Raji (cell line): ENCODE data around the gene ZNF32.

Experiments used
- POLR2A ChIP-seq: IDR thresholded peaks from 2 replicates; pipeline ENCODE4 v1.6.1; 2011; ENCODE audit warnings: low read depth, low read length, control low read depth; ENCODE audit not compliant: insufficient read depth

Gene ZNF32

GRCh38 chr10:43666552-43666951, 17.9 kb upstream of the ZNF32 start:
- no peak for TF ChIP-seq POLR2A

GRCh38 chr10:43665054-43665453, 16.4 kb upstream of the ZNF32 start:
- no peak for TF ChIP-seq POLR2A

- no peak for TF ChIP-seq POLR2A
Measured at GRCh38 chr10:43658227-43658626, 9.5 kb upstream of the ZNF32 start.

GRCh38 chr10:43655311-43655710, 6.6 kb upstream of the ZNF32 start:
- TF ChIP-seq POLR2A: no peak

GRCh38 chr10:43653746-43654145, 5.1 kb upstream of the ZNF32 start:
- no peak for TF ChIP-seq POLR2A

DNA sequence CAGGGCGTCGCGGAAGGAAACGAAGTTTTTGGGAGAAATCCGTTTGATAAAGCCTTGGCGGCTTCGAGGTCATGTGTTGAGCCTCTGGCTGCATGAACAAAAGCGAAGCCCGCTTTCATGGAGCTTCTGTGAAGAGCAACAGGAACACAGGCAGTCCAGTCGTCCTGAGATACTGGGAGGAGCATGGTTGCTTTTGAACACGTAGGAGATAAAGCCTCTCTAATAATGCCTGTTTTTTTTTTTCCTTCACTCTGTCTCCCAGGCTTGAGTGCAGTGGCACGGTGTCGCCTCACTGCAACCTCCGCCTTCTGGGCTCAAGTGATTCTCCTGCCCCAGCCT, 473 bp upstream of the ZNF32 start:
- no peak for TF ChIP-seq POLR2A

- no peak for TF ChIP-seq POLR2A
Measured at GRCh38 chr10:43648095-43648397, 635 bp downstream of the ZNF32 start.

DNA sequence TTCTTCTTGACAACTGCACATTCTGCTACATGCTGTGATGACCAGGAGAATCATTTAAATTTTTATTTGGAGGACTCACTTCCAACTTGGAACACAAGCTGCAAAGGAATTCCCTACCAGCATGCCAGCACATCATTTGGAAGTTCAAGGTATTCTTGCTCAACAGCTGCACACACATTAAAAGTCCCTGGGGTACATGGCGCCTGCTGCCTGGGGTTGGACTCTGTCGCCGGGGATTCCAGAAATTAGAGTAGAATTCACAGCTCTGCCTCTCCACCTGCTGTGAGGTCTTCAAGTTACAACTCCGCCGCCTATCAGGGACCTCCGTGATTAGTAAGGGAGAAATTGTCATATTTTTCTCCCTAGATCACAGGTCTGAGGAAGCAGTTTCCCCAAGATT, 1.1 kb downstream of the ZNF32 start:
- no peak for TF ChIP-seq POLR2A

DNA sequence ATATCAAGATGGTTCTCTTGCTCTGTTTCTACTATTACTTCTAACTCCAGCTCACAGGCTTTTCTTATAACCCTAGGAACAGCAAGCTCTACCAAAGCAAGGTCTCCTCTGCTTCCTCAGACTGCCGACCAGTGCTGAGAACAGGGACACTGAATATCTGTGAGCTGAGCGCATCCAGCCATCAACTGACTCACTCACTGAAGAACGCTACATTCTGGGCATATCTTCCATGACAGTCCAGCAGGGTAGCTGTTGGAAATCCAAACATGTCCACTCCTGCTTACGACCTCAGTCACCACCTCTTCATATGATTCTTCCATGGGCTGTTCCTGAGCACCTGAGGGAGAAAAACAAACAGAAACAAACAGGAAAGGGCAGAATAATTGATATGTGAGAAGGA, 2.8 kb downstream of the ZNF32 start:
- TF ChIP-seq POLR2A: no peak

DNA sequence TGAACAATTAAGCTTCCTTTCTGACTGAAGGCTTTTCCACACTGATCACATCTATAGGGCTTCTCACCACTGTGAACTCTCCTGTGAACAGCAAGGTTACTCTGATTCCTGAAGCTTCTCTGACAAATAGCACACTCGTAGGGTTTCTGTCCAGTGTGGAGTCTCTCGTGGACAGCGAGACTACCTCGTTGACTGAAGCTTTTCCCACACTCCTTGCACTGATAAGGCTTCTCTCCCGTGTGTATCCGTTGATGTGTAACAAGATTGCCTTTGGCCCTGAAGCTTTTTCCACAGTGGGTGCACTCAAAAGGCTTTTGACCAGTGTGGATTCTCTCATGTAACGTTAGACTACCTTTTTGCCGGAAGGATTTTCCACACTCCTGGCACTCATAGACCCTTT, 4.4 kb downstream of the ZNF32 start:
- TF ChIP-seq POLR2A: no peak

GRCh38 chr10:43640603-43641002, 8.1 kb downstream of the ZNF32 start:
- no peak for TF ChIP-seq POLR2A

DNA sequence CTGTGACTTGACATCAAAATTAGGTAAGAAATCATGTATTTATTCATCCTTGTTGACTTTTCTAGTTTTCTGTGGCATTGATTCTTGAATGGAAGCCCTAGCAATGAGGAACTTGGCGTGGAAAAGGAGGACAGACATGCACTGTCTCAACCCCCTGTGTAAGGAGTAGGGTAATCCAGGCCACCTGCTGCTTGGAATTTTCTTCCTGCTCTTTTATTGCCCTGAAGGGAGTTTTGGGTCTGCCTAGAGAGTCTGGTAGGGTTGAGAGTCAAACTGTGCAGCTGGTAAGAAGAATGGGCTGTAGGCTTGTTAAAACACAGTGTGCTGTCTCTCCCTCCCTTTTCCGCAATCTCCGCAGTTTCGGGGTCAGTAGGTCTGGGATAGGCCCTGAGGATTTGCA, 19.7 kb downstream of the ZNF32 start:
- no peak for TF ChIP-seq POLR2A

- no peak for TF ChIP-seq POLR2A
Measured at GRCh38 chr10:43627942-43628341, 20.7 kb downstream of the ZNF32 start.

DNA sequence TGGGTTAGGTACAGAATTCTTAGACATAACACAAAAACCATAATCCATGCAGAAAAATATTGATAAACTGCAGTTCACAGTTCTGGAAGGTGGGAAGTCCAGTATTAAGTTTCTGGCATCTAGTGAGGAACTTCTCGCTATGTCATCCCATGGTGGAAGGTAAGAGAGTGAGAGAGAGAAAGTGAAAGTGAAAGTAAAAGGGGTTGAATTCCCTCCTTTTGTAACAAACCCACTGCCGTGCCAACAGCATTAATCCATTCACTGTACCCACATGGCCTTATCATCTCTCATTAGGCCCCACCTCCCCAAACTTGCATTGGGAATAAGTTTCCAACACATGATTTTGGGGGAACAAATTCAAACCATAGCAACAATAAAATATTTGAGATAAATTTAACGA, 25.3 kb downstream of the ZNF32 start:
- TF ChIP-seq POLR2A: no peak

- no peak for TF ChIP-seq POLR2A
Measured at GRCh38 chr10:43622038-43622437, 26.6 kb downstream of the ZNF32 start.

DNA sequence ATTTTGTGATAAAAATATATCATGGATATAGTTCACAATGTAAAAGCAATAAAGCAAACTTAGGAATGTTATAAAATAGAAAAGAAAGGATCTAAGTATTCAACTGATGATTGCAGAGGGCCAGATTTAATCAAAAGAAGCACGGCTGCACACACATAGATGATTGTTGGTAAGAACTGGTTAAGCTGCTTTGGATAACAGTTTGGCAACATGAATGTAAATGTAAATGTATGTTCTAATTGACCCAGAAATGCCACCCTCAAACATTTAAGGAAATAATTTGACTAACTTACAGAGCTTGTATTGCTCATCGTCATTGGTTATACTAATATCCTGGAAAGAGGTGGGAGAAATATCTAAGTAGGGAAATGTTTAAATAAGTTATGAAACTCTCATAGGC, 29.3 kb downstream of the ZNF32 start:
- no peak for TF ChIP-seq POLR2A

GRCh38 chr10:43616697-43617370, 31.8 kb downstream of the ZNF32 start:
- TF ChIP-seq POLR2A: no peak

GRCh38 chr10:43610636-43611035, 38.0 kb downstream of the ZNF32 start:
- TF ChIP-seq POLR2A: no peak

- no peak for TF ChIP-seq POLR2A
Measured at GRCh38 chr10:43607199-43607573, 41.5 kb downstream of the ZNF32 start.
